NCI-H2171 (cell line): Measurements from ENCODE around the gene CLSTN2.

Source experiments
- DNase-seq: peaks from one replicate; lab custom pipeline; 2025; lab: John Stamatoyannopoulos, UW

The CLSTN2 gene

GRCh38 chr3:140093742-140094141 is 158.8 kb downstream of the CLSTN2 start:
- DNase-seq = peak; percentile 90

- no peak for DNase-seq
These were observed 159.5 kb downstream of the CLSTN2 start for GRCh38 chr3:140094487-140094886.

GRCh38 chr3:140096037-140096436 is 161.1 kb downstream of the CLSTN2 start:
- no peak for DNase-seq

- no peak for DNase-seq
These were observed 163.1 kb downstream of the CLSTN2 start for GRCh38 chr3:140097874-140098635.

GRCh38 chr3:140100479-140100878 is 165.5 kb downstream of the CLSTN2 start:
- DNase-seq = no peak

GRCh38 chr3:140103166-140103565 is 168.2 kb downstream of the CLSTN2 start:
- DNase-seq = no peak

- no peak for DNase-seq
These were observed 169.1 kb downstream of the CLSTN2 start for GRCh38 chr3:140103986-140104645.

GRCh38 chr3:140113996-140114788 is 179.2 kb downstream of the CLSTN2 start:
- DNase-seq = no peak

- no peak for DNase-seq
These were observed 179.8 kb downstream of the CLSTN2 start for GRCh38 chr3:140114789-140115080.

GRCh38 chr3:140117096-140117526 is 182.1 kb downstream of the CLSTN2 start:
- no peak for DNase-seq

GRCh38 chr3:140122183-140122582 is 187.2 kb downstream of the CLSTN2 start:
- no peak for DNase-seq

- peak; percentile 64 for DNase-seq
These were observed 193.2 kb downstream of the CLSTN2 start for GRCh38 chr3:140128217-140128616.

- DNase-seq = peak; percentile 51
These were observed 193.6 kb downstream of the CLSTN2 start for GRCh38 chr3:140128631-140129030.

- no peak for DNase-seq
These were observed 194.8 kb downstream of the CLSTN2 start for GRCh38 chr3:140129768-140130284.

- DNase-seq = no peak
These were observed 196.9 kb downstream of the CLSTN2 start for GRCh38 chr3:140131895-140132294.

GRCh38 chr3:140134231-140134965 is 199.4 kb downstream of the CLSTN2 start:
- peak; percentile 43 for DNase-seq

- DNase-seq = no peak
These were observed 200.5 kb downstream of the CLSTN2 start for GRCh38 chr3:140135461-140135860.

GRCh38 chr3:140143367-140144069 is 208.5 kb downstream of the CLSTN2 start:
- DNase-seq = no peak

GRCh38 chr3:140145528-140145927 is 210.5 kb downstream of the CLSTN2 start:
- no peak for DNase-seq

- DNase-seq = no peak
These were observed 211.7 kb downstream of the CLSTN2 start for GRCh38 chr3:140146668-140147067.

- DNase-seq = no peak
These were observed 213.0 kb downstream of the CLSTN2 start for GRCh38 chr3:140147965-140148490.
